Kidney (tissue), 2 donors: ENCODE measurements around the gene SLC35D2. TPM values are rescaled to one million over a fixed set of nuclear protein-coding genes. Genes with fewer than 3 reads are reported as not detected.

Source experiments
- polyA plus RNA-seq: library from polyadenylated mRNA; stranded (reverse); fragments of 350-450 nt; fragmentation: Illumina TruSeq; extraction: RNeasy Lipid Tissue Mini Kit (QIAGEN cat#74804); gene quantifications from one replicate; pipeline ENCODE4 v1.2.3, GENCODE V29; 2014; ENCODE audit warnings: low read depth, low replicate concordance; ENCODE audit not compliant: insufficient read depth
- total RNA-seq: library from RNA; stranded (reverse); fragmentation: NEBNext Ultra II Directional; extraction: Animal tissue kit (Norgen Biotek cat#: 25700); gene quantifications from one replicate; pipeline ENCODE4 v1.2.1, GENCODE V29; 2021
- donor health status: DM: yes; HTN: yes; CAD: no.

Gene SLC35D2
- total and polyA plus RNA-seq, 2 donors from 2014 or later = 27.7 to 46.1 TPM

Other genes starting within 250 kb of the SLC35D2 start
- gene HSD17B3, start 81.5 kb downstream of the SLC35D2 start, total RNA-seq = 0.66 TPM
- 2.0 TPM for gene HSD17B3, start 81.5 kb downstream of the SLC35D2 start, polyA plus RNA-seq
- gene ZNF367, start 34.7 kb upstream of the SLC35D2 start, total RNA-seq = 1.9 TPM
- 1.5 TPM for gene ZNF367, start 34.7 kb upstream of the SLC35D2 start, polyA plus RNA-seq
- 20.9 TPM for gene HABP4, start 66.5 kb upstream of the SLC35D2 start, total RNA-seq
- 37.5 TPM for gene HABP4, start 66.5 kb upstream of the SLC35D2 start, polyA plus RNA-seq
- gene CDC14B, start 236.1 kb upstream of the SLC35D2 start, total RNA-seq = 19.6 TPM
- 9.1 TPM for gene CDC14B, start 236.1 kb upstream of the SLC35D2 start, polyA plus RNA-seq